ENCODE results near the gene RTTN. TPM values are rescaled to one million over a fixed set of nuclear protein-coding genes. Genes with fewer than 3 reads are reported as not detected.

The RTTN gene
- total RNA-seq, 1 experiment from 2014 or later, result 16.9 TPM

DNA sequence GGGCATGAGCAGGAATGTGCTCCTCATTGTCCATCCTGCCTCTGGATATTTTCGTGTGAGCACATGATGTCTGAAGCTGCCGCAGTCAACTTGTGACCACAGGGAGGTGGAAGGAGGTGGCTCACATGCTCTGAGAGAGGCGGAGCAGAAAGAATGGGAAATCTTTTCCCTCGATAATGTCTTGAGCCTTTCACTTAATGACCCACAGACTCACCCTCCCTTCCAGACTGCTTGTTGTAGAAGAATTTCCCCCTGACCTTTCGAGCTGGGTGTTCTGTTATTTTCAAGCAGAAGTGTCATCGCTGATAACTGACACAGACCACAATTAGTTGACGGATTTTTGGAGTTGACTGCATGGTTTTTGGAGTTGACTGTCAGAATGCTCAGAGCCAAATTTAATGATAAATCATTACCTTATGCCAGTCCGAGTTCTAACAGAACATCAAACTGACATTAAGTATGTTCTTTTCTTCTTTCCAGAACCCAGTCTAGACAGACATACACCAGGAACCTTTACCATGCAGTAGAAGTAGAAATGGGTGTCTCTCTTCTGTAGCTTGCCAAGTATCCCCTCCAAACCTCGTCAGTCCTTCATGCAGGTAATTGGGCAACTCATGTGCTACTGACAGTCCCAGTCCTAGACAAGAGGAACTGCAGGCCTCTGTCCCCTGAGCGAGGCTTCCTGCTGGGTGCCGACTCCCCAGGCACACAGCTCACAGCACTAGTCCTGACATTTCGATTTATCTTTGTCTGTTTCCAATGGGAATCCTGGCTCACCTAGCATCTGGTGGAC, 29.4 kb upstream of the RTTN start:
- Histone ChIP-seq H3K27ac (ENCODE audit: low read length) (peak overlapping the region; percentile 46; the same call in 1 of the 2 replicates), H3K4me1 (ENCODE audit: control insufficient read depth, insufficient read depth, low read length) (peaks cover 4% of the 10 kb centered on the region), H3K27me3 (ENCODE audit: control insufficient read depth, insufficient read depth, low read length) (no peaks in the 10 kb centered on the region), H3K36me3 (ENCODE audit: control insufficient read depth, insufficient read depth, low read length) (no peaks in the 10 kb centered on the region), H3K9me3 (ENCODE audit: control insufficient read depth, insufficient read depth, low read depth, low read length) (no peaks in the 10 kb centered on the region), H3K4me3 (ENCODE audit: low read depth in 2 of 2, low read length in 2 of 2) (no peak overlapping the region)
- no peak for DNase-seq (ENCODE audit: low read depth, low spot score)
- in situ Hi-C loops (cut with HindIII; ENCODE audit: low pct_unique_long_range_greater_than_20kb, low sequenced_read_pairs) (no loop called here), intact Hi-C loops (cut with micrococcal nuclease; ENCODE audit: unreplicated experiment) (no loop called here)
- ATAC-seq, result peak; percentile 66; the same call in 1 of the 2 replicates
- CTCF ChIA-PET, result no interaction called here
- POLR2A ChIA-PET, result no interaction called here
- no TSS peak for BruUV-seq (replicated peaks)
- TF ChIP-seq SIN3A (IDR thresholded peaks at IDR 0.05; ENCODE audit: borderline replicate concordance, insufficient read depth, low read depth, low read length) (no peak), POLR2AphosphoS5 (IDR thresholded peaks at IDR 0.05; ENCODE audit: low read depth, low read length) (no peak), TCF7L2 (IDR thresholded peaks at IDR 0.05; ENCODE audit: low read depth, low read length) (no peak), REST (IDR thresholded peaks at IDR 0.05; ENCODE audit: insufficient read depth in 1 of 2, low read depth in 2 of 2, low read length in 1 of 2) (no peak), CTCF (IDR thresholded peaks at IDR 0.05) (no peak)

DNA sequence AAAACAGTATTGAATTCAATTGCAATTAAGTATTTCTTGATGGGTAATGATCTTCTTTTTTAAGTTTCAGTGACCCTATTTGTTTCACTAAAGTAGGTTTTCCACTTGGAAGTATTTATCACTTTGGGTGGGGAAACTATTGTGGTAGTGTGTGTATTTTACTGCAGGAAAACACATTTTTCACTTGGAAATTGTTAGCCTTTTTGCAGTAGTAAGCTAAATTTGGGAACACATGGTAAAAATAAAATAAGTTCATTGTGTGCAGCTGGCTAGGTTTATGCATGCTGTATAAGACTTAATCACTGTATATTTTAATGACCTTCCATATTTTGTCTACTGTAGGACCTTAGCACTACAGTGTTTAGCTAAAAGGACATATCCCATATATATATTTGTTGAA, 28.5 kb upstream of the RTTN start:
- no peaks in the 10 kb centered on the region for H3K9me3 ChIP-seq (ENCODE audit: control insufficient read depth, insufficient read depth, low read depth, low read length)
- H3K27me3 ChIP-seq (ENCODE audit: control insufficient read depth, insufficient read depth, low read length), result no peaks in the 10 kb centered on the region
- H3K4me3 ChIP-seq (ENCODE audit: low read depth in 2 of 2, low read length in 2 of 2), result no peak overlapping the region
- in situ Hi-C loops (cut with HindIII; ENCODE audit: low pct_unique_long_range_greater_than_20kb, low sequenced_read_pairs), result no loop called here
- peaks cover 4% of the 10 kb centered on the region for H3K4me1 ChIP-seq (ENCODE audit: control insufficient read depth, insufficient read depth, low read length)
- no TSS peak for BruUV-seq (replicated peaks)
- no peak overlapping the region for H3K27ac ChIP-seq (ENCODE audit: low read length)
- no peaks in the 10 kb centered on the region for H3K36me3 ChIP-seq (ENCODE audit: control insufficient read depth, insufficient read depth, low read length)
- intact Hi-C loops (cut with micrococcal nuclease; ENCODE audit: unreplicated experiment), result no loop called here
- TF ChIP-seq TCF7L2 (IDR thresholded peaks at IDR 0.05; ENCODE audit: low read depth, low read length) (no peak), REST (IDR thresholded peaks at IDR 0.05; ENCODE audit: insufficient read depth in 1 of 2, low read depth in 2 of 2, low read length in 1 of 2) (no peak)
- POLR2A ChIA-PET, result no interaction called here
- DNase-seq (ENCODE audit: low read depth, low spot score) (no peak), ATAC-seq (no peak)
- CTCF ChIA-PET, result no interaction called here
